K562 (cell line): ENCODE measurements around the gene RANGAP1. TPM values are rescaled to one million over a fixed set of nuclear protein-coding genes. Genes with fewer than 3 reads are reported as not detected.

Experiments
- ATAC-seq: fragments of 200-7000 bp; cut with Tn5 transposase; 3 replicates; pipeline ENCODE4 v1.9.1; 2020; ENCODE audit warnings: moderate library complexity
- BruUV-seq: library from RNA; stranded (reverse); fragments of 400-500 nt; replicated peaks from 2 replicates; lab custom pipeline; 2021; lab: Mats Ljungman, UMichigan
- CTCF ChIA-PET: fragments of 300-600 bp; formaldehyde crosslinking; extraction: SDS; loops from one replicate; lab custom pipeline; 2021; ENCODE audit warnings: low intra/inter-chr PET ratio; lab: Yijun Ruan, JAX
- POLR2A ChIA-PET: fragments of 300-600, 350-650 bp; sonication (Branson Sonifier 250); formaldehyde crosslinking; extraction: SDS; loops from one replicate; lab custom pipeline; 2021; ENCODE audit warnings: antibody characterized with exemption, inconsistent platforms; lab: Yijun Ruan, JAX
- DNase-seq, 4 experiments: peaks; one replicate each; pipeline versions ENCODE4 v3.0.0 to v3.0.0-alpha.2; 2011 to 2018; ENCODE audit warnings: low spot score in 3 of 4, mixed read lengths in 3 of 4; ENCODE audit errors: extremely low read depth in 1 of 4
- FAIRE-seq: peaks from 2 replicates; lab custom pipeline; 2011; peaks lifted over from hg19 to GRCh38; lab: Jason Lieb, UNC
- H2AFZ ChIP-seq: 2 replicates; pipeline ENCODE4 v1.6.0; 2011; ENCODE audit warnings: low read depth, low read length, control low read depth, inconsistent platforms
- H3K27ac ChIP-seq: fragments of 200-600 bp; 3 replicates; pipeline ENCODE4 v1.8.0; 2011; ENCODE audit warnings: low read depth, mild to moderate bottlenecking, control low read depth, inconsistent platforms, low read length, moderate library complexity, mixed read lengths; ENCODE audit errors: extremely low read depth
- H3K27me3 ChIP-seq, 2 experiments: fragments of 300-600 bp in 1 of 2; 2 replicates in 1 of 2; 3 replicates in 1 of 2; pipeline versions ENCODE4 v1.6.0 to v1.8.0; 2011; ENCODE audit warnings: inconsistent platforms in 2 of 2, low read length in 2 of 2, mild to moderate bottlenecking in 1 of 2, mixed read lengths in 1 of 2, moderate library complexity in 1 of 2; ENCODE audit not compliant: control insufficient read depth in 2 of 2, insufficient read depth in 2 of 2
- H3K36me3 ChIP-seq: fragments of 300-600 bp; 3 replicates; pipeline ENCODE4 v1.8.0; 2011; ENCODE audit warnings: mild to moderate bottlenecking, low read length, inconsistent platforms; ENCODE audit not compliant: control insufficient read depth, insufficient read depth
- H3K4me1 ChIP-seq, 2 experiments: fragments of 200-600 bp in 1 of 2; replicated peaks in 1 of 2; 2 replicates in 1 of 2; 3 replicates in 1 of 2; pipeline versions ENCODE4 v1.5.1 to v1.8.0; 2011; ENCODE audit warnings: inconsistent platforms in 2 of 2, low read length in 2 of 2, mild to moderate bottlenecking in 1 of 2, mixed read lengths in 1 of 2, moderate library complexity in 1 of 2; ENCODE audit not compliant: control insufficient read depth in 2 of 2, insufficient read depth in 2 of 2
- H3K4me2 ChIP-seq: 2 replicates; pipeline ENCODE4 v1.6.1; 2011; ENCODE audit warnings: low read length, control low read depth, inconsistent platforms, mixed read lengths; ENCODE audit not compliant: insufficient read depth
- H3K4me3 ChIP-seq: fragments of 200-600 bp; sonication (generic), shearing (Covaris generic); 2 replicates; pipeline ENCODE4 v1.5.1; 2016; ENCODE audit warnings: control low read depth, inconsistent platforms
- H3K79me2 ChIP-seq: fragments of 200-600 bp; 3 replicates; pipeline ENCODE4 v1.8.0; 2011; ENCODE audit warnings: low read length, inconsistent platforms; ENCODE audit not compliant: control insufficient read depth, insufficient read depth
- H3K9ac ChIP-seq, 2 experiments: 2 replicates each; pipeline versions ENCODE4 v1.6.0 to v1.6.1; 2011; ENCODE audit warnings: low read depth in 2 of 2, low read length in 2 of 2, control low read depth in 1 of 2, inconsistent platforms in 1 of 2, mild to moderate bottlenecking in 1 of 2, mixed read lengths in 1 of 2; ENCODE audit not compliant: insufficient read depth in 1 of 2
- H3K9me1 ChIP-seq: one replicate; pipeline ENCODE4 v1.6.0; 2011; ENCODE audit warnings: inconsistent platforms, mild to moderate bottlenecking, low read length, moderate library complexity; ENCODE audit not compliant: control insufficient read depth, insufficient read depth
- H3K9me3 ChIP-seq: replicated peaks from 2 replicates; pipeline ENCODE4 v1.5.1; 2011; ENCODE audit warnings: low read depth, low read length, inconsistent platforms; ENCODE audit not compliant: control insufficient read depth, insufficient read depth
- H4K20me1 ChIP-seq: replicated peaks from 2 replicates; pipeline ENCODE4 v1.6.1; 2011; ENCODE audit warnings: low read length, inconsistent platforms, mixed read lengths; ENCODE audit not compliant: control insufficient read depth, insufficient read depth
- CBFB ChIP-seq: sonication (generic); formaldehyde crosslinking; IDR thresholded peaks from 2 replicates; pipeline ENCODE4 v1.4.0; 2020; ENCODE audit warnings: mild to moderate bottlenecking, missing genetic modification reagents
- FOXA3 ChIP-seq, 2 experiments: fragments of 450-650 bp in 1 of 2; sonication (generic) in 1 of 2; formaldehyde crosslinking; IDR thresholded peaks in 1 of 2; conservative IDR thresholded peaks in 1 of 2; 2 replicates each; pipeline versions ENCODE4 v1.4.0 to v1.8.0; 2020 to 2022; ENCODE audit warnings: mild to moderate bottlenecking in 2 of 2, missing genetic modification reagents in 1 of 2
- FOXO4 ChIP-seq: fragments of 450-650 bp; formaldehyde crosslinking; IDR thresholded peaks from 2 replicates; pipeline ENCODE4 v1.4.0; 2020; ENCODE audit warnings: mild to moderate bottlenecking, moderate library complexity
- KAT7 ChIP-seq: sonication (generic); formaldehyde crosslinking; IDR thresholded peaks from 2 replicates; pipeline ENCODE4 v1.8.0; 2022; ENCODE audit warnings: missing genetic modification reagents, mild to moderate bottlenecking, borderline replicate concordance
- ZNF175 ChIP-seq: fragments of 200-800 bp; sonication (Bioruptor generic); IDR thresholded peaks from 2 replicates; pipeline ENCODE4 v1.6.1; 2016; ENCODE audit warnings: low read depth, mild to moderate bottlenecking, missing genetic modification characterization, missing compliant biosample characterization
- ZNF668 ChIP-seq: fragments of 250-450 bp; sonication (Bioruptor Pico); IDR thresholded peaks from 2 replicates; pipeline ENCODE4 v1.8.0; 2022; ENCODE audit warnings: mild to moderate bottlenecking, inconsistent platforms
- WGBS: fragments of 100-300 bp; shearing (Covaris generic); methylation state at CpG from one replicate; pipeline ENCODE4 v1.1.6; 2016; ENCODE audit warnings: low coverage, mixed read lengths; ENCODE audit not compliant: insufficient coverage; ENCODE audit errors: missing lambda C conversion rate; 5-methylcytosine and 5-hydroxymethylcytosine counted together
- in situ Hi-C: fragments of 300-500 bp; cut with MboI; formaldehyde crosslinking; loops from 4 replicates; pipeline ENCODE4 v1.15.0; 2018; ENCODE audit warnings: inconsistent platforms, mixed read lengths
- intact Hi-C: fragments of 100-400 bp; cut with micrococcal nuclease; formaldehyde crosslinking; loops from 2 replicates; pipeline ENCODE4 v1.14.2; 2022
- polyA plus RNA-seq, 8 experiments: library from polyadenylated mRNA; depleted of rRNA in 4 of 8; stranded (reverse) in 5 of 8; unstranded in 3 of 8; fragments of >200 nt; fragmentation: Nextera tagmentation in 2 of 8; fragmentation: Illumina TruSeq in 1 of 8; extraction: Ambion mirVana in 2 of 8; extraction: Trizol in 1 of 8; gene quantifications; 2 replicates each; pipeline versions ENCODE4 v1.2.1 to v1.2.3, GENCODE V29; 2011 to 2014; ENCODE audit warnings: inconsistent platforms in 1 of 8, missing spikeins in 1 of 8
- total RNA-seq, 7 experiments: library from RNA; depleted of rRNA in 6 of 7; stranded (reverse); fragments of >200 nt in 6 of 7; fragmentation: Illumina TruSeq in 2 of 7; extraction: Trizol in 2 of 7; gene quantifications; 2 replicates each; pipeline versions ENCODE4 v1.2.1 to v1.2.3, GENCODE V29; 2011 to 2021; ENCODE audit warnings: low replicate concordance in 1 of 7
- TF ChIP-seq, protein P1 (sequence below): fragments of 200-400 bp; formaldehyde crosslinking; IDR thresholded peaks from 2 replicates; pipeline ENCODE4 v1.6.1; 2017; ENCODE audit warnings: mild to moderate bottlenecking, low read depth, low read length, moderate library complexity
- TF ChIP-seq, protein P2 (sequence below): fragments of 250-450 bp; sonication (Bioruptor Pico); IDR thresholded peaks from 2 replicates; pipeline ENCODE4 v1.4.0; 2020; ENCODE audit warnings: mild to moderate bottlenecking, moderate library complexity
- TF ChIP-seq, protein P3 (sequence below): fragments of 450-650 bp; formaldehyde crosslinking; IDR thresholded peaks from 2 replicates; pipeline ENCODE4 v1.4.0; 2022; ENCODE audit warnings: missing genetic modification characterization

Gene RANGAP1
- total and polyA plus RNA-seq, 9 of the 15 experiments (the other 6 are each of a cell fraction or from before 2014, with no cell fraction given): 2.1 to 104 (median 50.6) TPM

GRCh38 chr22:41273128-41273527, 12.9 kb downstream of the RANGAP1 start:
- H3K36me3 ChIP-seq: peaks cover 72% of the 10 kb centered on the region
- TF ChIP-seq KAT7 (no peak), ZNF668 (CRISPR knock-in tag) (no peak), CBFB (CRISPR knock-in tag) (no peak), ZNF175 (CRISPR knock-in tag) (no peak), FOXO4 (CRISPR knock-in tag) (no peak), FOXA3 (CRISPR knock-in tag; conservative IDR thresholded peaks at IDR 0.05 in 1 of 2, IDR thresholded peaks at IDR 0.05 in 1 of 2) (no peak)
- TF ChIP-seq, protein P1, sequence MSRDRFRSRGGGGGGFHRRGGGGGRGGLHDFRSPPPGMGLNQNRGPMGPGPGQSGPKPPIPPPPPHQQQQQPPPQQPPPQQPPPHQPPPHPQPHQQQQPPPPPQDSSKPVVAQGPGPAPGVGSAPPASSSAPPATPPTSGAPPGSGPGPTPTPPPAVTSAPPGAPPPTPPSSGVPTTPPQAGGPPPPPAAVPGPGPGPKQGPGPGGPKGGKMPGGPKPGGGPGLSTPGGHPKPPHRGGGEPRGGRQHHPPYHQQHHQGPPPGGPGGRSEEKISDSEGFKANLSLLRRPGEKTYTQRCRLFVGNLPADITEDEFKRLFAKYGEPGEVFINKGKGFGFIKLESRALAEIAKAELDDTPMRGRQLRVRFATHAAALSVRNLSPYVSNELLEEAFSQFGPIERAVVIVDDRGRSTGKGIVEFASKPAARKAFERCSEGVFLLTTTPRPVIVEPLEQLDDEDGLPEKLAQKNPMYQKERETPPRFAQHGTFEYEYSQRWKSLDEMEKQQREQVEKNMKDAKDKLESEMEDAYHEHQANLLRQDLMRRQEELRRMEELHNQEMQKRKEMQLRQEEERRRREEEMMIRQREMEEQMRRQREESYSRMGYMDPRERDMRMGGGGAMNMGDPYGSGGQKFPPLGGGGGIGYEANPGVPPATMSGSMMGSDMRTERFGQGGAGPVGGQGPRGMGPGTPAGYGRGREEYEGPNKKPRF: no peak
- TF ChIP-seq, protein P2, sequence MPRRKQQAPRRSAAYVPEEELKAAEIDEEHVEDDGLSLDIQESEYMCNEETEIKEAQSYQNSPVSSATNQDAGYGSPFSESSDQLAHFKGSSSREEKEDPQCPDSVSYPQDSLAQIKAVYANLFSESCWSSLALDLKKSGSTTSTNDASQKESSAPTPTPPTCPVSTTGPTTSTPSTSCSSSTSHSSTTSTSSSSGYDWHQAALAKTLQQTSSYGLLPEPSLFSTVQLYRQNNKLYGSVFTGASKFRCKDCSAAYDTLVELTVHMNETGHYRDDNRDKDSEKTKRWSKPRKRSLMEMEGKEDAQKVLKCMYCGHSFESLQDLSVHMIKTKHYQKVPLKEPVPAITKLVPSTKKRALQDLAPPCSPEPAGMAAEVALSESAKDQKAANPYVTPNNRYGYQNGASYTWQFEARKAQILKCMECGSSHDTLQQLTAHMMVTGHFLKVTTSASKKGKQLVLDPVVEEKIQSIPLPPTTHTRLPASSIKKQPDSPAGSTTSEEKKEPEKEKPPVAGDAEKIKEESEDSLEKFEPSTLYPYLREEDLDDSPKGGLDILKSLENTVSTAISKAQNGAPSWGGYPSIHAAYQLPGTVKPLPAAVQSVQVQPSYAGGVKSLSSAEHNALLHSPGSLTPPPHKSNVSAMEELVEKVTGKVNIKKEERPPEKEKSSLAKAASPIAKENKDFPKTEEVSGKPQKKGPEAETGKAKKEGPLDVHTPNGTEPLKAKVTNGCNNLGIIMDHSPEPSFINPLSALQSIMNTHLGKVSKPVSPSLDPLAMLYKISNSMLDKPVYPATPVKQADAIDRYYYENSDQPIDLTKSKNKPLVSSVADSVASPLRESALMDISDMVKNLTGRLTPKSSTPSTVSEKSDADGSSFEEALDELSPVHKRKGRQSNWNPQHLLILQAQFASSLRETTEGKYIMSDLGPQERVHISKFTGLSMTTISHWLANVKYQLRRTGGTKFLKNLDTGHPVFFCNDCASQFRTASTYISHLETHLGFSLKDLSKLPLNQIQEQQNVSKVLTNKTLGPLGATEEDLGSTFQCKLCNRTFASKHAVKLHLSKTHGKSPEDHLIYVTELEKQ (CRISPR knock-in tag): no peak
- TF ChIP-seq, protein P3, sequence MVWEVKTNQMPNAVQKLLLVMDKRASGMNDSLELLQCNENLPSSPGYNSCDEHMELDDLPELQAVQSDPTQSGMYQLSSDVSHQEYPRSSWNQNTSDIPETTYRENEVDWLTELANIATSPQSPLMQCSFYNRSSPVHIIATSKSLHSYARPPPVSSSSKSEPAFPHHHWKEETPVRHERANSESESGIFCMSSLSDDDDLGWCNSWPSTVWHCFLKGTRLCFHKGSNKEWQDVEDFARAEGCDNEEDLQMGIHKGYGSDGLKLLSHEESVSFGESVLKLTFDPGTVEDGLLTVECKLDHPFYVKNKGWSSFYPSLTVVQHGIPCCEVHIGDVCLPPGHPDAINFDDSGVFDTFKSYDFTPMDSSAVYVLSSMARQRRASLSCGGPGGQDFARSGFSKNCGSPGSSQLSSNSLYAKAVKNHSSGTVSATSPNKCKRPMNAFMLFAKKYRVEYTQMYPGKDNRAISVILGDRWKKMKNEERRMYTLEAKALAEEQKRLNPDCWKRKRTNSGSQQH (CRISPR knock-in tag): no peak

More at GRCh38 chr22:41273128-41273527, 12.9 kb downstream of the RANGAP1 start:
- DNase-seq (no peak), FAIRE-seq (no peak), ATAC-seq (no peak)
- Histone ChIP-seq H4K20me1 (no peaks in the 10 kb centered on the region), H3K4me3 (no peak overlapping the region), H3K9me3 (no peaks in the 10 kb centered on the region), H3K27ac (no peak overlapping the region), H3K4me1 (no peaks in the 10 kb centered on the region), H3K9me1 (no peaks in the 10 kb centered on the region), H3K4me2 (no peak overlapping the region), H3K9ac (no peak overlapping the region), H2AFZ (no peak overlapping the region), H3K79me2 (0 out of 3 replicates have a peak, but pooled peaks cover 2% of the 10 kb centered on the region), H3K27me3 (no peaks in the 10 kb centered on the region)
- no TSS peak for BruUV-seq
- intact Hi-C loops: no loop called here
- POLR2A ChIA-PET: no interaction called here
- CTCF ChIA-PET: no interaction called here
- WGBS: 94% methylated on average over 7 of the region's 7 CpGs
- in situ Hi-C loops: no loop called here
